ENCODE data around the gene TCF7L2.

- TF ChIP-seq, protein P1, sequence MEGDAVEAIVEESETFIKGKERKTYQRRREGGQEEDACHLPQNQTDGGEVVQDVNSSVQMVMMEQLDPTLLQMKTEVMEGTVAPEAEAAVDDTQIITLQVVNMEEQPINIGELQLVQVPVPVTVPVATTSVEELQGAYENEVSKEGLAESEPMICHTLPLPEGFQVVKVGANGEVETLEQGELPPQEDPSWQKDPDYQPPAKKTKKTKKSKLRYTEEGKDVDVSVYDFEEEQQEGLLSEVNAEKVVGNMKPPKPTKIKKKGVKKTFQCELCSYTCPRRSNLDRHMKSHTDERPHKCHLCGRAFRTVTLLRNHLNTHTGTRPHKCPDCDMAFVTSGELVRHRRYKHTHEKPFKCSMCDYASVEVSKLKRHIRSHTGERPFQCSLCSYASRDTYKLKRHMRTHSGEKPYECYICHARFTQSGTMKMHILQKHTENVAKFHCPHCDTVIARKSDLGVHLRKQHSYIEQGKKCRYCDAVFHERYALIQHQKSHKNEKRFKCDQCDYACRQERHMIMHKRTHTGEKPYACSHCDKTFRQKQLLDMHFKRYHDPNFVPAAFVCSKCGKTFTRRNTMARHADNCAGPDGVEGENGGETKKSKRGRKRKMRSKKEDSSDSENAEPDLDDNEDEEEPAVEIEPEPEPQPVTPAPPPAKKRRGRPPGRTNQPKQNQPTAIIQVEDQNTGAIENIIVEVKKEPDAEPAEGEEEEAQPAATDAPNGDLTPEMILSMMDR (IDR thresholded peaks at IDR 0.05) = no peak
- no peak for TF ChIP-seq POLR2A (IDR thresholded peaks at IDR 0.05)
These were observed 147.0 kb downstream of the TCF7L2 start for GRCh38 chr10:113097036-113097435.

Data from body of pancreas (tissue), 4 donors.